ENCODE results near the gene TSPAN6. TPM values are rescaled to one million over a fixed set of nuclear protein-coding genes. Genes with fewer than 3 reads are reported as not detected.

The TSPAN6 gene
- total RNA-seq, 1 donor from 2014 or later = 52.2 TPM

DNA sequence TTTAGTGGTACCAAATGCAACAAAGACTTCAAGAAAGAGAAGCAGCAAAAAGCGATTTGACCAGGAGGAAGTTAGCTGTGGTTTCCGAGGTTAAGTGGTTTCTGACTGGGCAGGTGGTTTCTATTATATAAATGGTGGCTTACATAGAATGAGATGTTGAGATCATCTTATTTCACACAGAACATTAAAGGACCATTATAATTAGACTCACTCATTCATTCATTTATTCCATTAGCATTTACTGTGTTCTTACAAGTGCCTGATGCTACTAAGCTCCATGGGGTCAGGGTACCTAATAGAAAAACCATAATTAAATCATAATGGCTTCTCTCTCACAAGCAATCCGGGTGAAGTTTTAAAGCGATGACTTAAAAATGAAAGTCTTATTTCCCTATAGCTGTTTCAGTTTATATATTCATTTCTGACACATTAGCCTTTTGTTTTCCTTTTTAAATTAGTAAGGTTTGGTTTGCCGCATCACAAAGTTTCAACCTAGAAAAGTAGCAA is 10.6 kb downstream of the TSPAN6 start:
- no peak for TF ChIP-seq CTCF (IDR thresholded peaks at IDR 0.05; ENCODE audit: unreplicated experiment)
- DNase-seq (ENCODE audit: low spot score) = no peak
- Mint-ChIP-seq H3K4me3 (ENCODE audit: unreplicated experiment) (no peak overlapping the region), H3K4me1 (ENCODE audit: unreplicated experiment) (peaks cover 6% of the 10 kb centered on the region), H3K27me3 (ENCODE audit: unreplicated experiment) (no peaks in the 10 kb centered on the region), H3K9me3 (ENCODE audit: unreplicated experiment) (no peaks in the 10 kb centered on the region), H3K36me3 (ENCODE audit: low read depth, unreplicated experiment) (no peaks in the 10 kb centered on the region), H3K27ac (ENCODE audit: unreplicated experiment) (no peak overlapping the region)

DNA sequence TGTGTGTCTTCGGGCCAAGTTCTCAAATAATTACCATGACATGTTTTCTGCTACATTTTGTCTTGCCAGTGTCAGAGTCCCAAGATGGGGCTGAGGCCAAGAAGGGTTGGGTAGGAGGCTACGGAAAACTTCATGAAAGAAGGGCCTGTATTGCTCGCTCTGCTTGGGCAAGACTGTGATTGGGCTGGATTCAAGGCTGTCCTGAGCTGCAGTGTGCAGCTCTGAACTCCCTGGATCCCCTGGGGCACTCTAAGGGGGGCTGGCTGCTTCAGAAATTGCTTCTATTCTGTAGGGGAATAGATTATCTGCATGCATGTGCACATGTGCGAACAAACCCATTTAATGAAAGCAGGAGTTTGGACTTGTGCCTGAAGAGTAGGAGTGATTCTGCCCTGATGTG is 13.6 kb downstream of the TSPAN6 start:
- no peak for DNase-seq (ENCODE audit: low spot score)
- no peak overlapping the region for H3K4me3 Mint-ChIP-seq (ENCODE audit: unreplicated experiment)
- H3K4me1 Mint-ChIP-seq (ENCODE audit: unreplicated experiment) = peaks cover 6% of the 10 kb centered on the region
- H3K36me3 Mint-ChIP-seq (ENCODE audit: low read depth, unreplicated experiment) = no peaks in the 10 kb centered on the region
- no peaks in the 10 kb centered on the region for H3K27me3 Mint-ChIP-seq (ENCODE audit: unreplicated experiment)
- TF ChIP-seq CTCF (IDR thresholded peaks at IDR 0.05; ENCODE audit: unreplicated experiment) = no peak
- H3K27ac Mint-ChIP-seq (ENCODE audit: unreplicated experiment) = no peak overlapping the region
- no peaks in the 10 kb centered on the region for H3K9me3 Mint-ChIP-seq (ENCODE audit: unreplicated experiment)

DNA sequence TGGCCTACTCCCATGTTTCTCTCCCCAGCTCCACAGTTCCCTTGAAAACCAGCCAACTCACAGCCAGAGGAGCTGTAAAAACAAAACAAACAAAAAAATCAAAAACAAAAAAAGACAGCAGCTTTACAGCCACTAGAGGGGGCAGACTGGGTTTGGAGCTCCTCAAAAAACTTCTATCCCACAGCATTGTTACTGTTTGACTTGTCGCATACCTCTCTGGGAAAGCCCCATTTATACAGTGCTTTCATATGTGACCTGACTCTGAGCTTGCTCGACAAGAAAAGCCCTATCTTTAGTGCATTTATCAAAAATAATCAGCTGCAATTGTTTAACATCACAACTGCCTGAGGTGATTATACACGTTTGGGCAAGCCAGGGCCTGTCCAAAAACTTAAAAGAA is 21.6 kb downstream of the TSPAN6 start:
- no peaks in the 10 kb centered on the region for H3K27me3 Mint-ChIP-seq (ENCODE audit: unreplicated experiment)
- H3K36me3 Mint-ChIP-seq (ENCODE audit: low read depth, unreplicated experiment) = no peaks in the 10 kb centered on the region
- H3K27ac Mint-ChIP-seq (ENCODE audit: unreplicated experiment) = no peak overlapping the region
- H3K4me3 Mint-ChIP-seq (ENCODE audit: unreplicated experiment) = no peak overlapping the region
- peak; percentile 46 for TF ChIP-seq CTCF (IDR thresholded peaks at IDR 0.05; ENCODE audit: unreplicated experiment)
- H3K9me3 Mint-ChIP-seq (ENCODE audit: unreplicated experiment) = no peaks in the 10 kb centered on the region
- peak; percentile 11 for DNase-seq (ENCODE audit: low spot score)
- H3K4me1 Mint-ChIP-seq (ENCODE audit: unreplicated experiment) = no peaks in the 10 kb centered on the region

GRCh38 chrX:100611951-100612350 is 24.7 kb downstream of the TSPAN6 start:
- Mint-ChIP-seq H3K4me1 (ENCODE audit: unreplicated experiment) (no peaks in the 10 kb centered on the region), H3K27ac (ENCODE audit: unreplicated experiment) (no peak overlapping the region), H3K27me3 (ENCODE audit: unreplicated experiment) (no peaks in the 10 kb centered on the region), H3K9me3 (ENCODE audit: unreplicated experiment) (no peaks in the 10 kb centered on the region), H3K36me3 (ENCODE audit: low read depth, unreplicated experiment) (no peaks in the 10 kb centered on the region), H3K4me3 (ENCODE audit: unreplicated experiment) (no peak overlapping the region)
- TF ChIP-seq CTCF (IDR thresholded peaks at IDR 0.05; ENCODE audit: unreplicated experiment) = no peak
- DNase-seq (ENCODE audit: low spot score) = no peak

- Mint-ChIP-seq H3K27ac (ENCODE audit: unreplicated experiment) (no peak overlapping the region), H3K4me3 (ENCODE audit: unreplicated experiment) (no peak overlapping the region), H3K27me3 (ENCODE audit: unreplicated experiment) (no peaks in the 10 kb centered on the region), H3K36me3 (ENCODE audit: low read depth, unreplicated experiment) (no peaks in the 10 kb centered on the region), H3K4me1 (ENCODE audit: unreplicated experiment) (no peaks in the 10 kb centered on the region), H3K9me3 (ENCODE audit: unreplicated experiment) (no peaks in the 10 kb centered on the region)
- DNase-seq (ENCODE audit: low spot score) = no peak
- TF ChIP-seq CTCF (IDR thresholded peaks at IDR 0.05; ENCODE audit: unreplicated experiment) = no peak
Measured at GRCh38 chrX:100609591-100609990, 27.0 kb downstream of the TSPAN6 start.

All from endothelial cell (in vitro differentiated cells).